ENCODE measurements around the gene PITX1.

DNA sequence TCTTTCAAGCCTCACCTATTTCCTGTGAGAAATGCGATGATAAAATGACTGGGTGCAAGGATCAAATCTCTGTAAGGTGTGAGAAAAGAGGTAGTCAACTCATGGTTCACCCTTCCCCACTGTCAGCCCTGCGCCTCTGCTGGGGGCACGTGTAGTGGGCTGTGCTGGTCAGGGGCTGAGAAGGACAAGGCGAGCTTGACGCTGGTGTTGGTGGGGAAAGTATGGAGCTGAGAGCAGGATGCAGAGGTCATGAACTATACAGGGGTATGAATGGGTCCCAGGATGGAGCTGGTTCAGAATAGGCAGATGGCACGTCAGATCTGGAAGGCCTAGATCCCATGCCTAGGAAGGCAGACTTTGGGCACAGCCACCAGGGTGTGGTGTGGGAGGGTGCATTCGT lies 20.6 kb downstream of the PITX1 start:
- TF ChIP-seq, protein P1, sequence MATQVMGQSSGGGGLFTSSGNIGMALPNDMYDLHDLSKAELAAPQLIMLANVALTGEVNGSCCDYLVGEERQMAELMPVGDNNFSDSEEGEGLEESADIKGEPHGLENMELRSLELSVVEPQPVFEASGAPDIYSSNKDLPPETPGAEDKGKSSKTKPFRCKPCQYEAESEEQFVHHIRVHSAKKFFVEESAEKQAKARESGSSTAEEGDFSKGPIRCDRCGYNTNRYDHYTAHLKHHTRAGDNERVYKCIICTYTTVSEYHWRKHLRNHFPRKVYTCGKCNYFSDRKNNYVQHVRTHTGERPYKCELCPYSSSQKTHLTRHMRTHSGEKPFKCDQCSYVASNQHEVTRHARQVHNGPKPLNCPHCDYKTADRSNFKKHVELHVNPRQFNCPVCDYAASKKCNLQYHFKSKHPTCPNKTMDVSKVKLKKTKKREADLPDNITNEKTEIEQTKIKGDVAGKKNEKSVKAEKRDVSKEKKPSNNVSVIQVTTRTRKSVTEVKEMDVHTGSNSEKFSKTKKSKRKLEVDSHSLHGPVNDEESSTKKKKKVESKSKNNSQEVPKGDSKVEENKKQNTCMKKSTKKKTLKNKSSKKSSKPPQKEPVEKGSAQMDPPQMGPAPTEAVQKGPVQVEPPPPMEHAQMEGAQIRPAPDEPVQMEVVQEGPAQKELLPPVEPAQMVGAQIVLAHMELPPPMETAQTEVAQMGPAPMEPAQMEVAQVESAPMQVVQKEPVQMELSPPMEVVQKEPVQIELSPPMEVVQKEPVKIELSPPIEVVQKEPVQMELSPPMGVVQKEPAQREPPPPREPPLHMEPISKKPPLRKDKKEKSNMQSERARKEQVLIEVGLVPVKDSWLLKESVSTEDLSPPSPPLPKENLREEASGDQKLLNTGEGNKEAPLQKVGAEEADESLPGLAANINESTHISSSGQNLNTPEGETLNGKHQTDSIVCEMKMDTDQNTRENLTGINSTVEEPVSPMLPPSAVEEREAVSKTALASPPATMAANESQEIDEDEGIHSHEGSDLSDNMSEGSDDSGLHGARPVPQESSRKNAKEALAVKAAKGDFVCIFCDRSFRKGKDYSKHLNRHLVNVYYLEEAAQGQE (IDR thresholded peaks at IDR 0.05; ENCODE audit: insufficient read depth in 1 of 2, low read depth in 2 of 2, low read length in 2 of 2), result no peak
- TF ChIP-seq POLR2AphosphoS5 (IDR thresholded peaks at IDR 0.05; ENCODE audit: low read depth, low read length) (no peak), SIN3A (IDR thresholded peaks at IDR 0.05; ENCODE audit: borderline replicate concordance, insufficient read depth, low read length) (no peak)

Data from PFSK-1 (cell line).